C4-2B (cell line): ENCODE results near the gene ALDH18A1.

Experiments
- ZFX ChIP-seq: fragments of 450-650 bp; IDR thresholded peaks from 2 replicates; pipeline ENCODE4 v1.6.1; 2017
- TF ChIP-seq, protein P1 (sequence below): fragments of 450-650 bp; conservative IDR thresholded peaks from 2 replicates; pipeline ENCODE4 v1.5.1; 2017; ENCODE audit warnings: mild to moderate bottlenecking

DNA sequence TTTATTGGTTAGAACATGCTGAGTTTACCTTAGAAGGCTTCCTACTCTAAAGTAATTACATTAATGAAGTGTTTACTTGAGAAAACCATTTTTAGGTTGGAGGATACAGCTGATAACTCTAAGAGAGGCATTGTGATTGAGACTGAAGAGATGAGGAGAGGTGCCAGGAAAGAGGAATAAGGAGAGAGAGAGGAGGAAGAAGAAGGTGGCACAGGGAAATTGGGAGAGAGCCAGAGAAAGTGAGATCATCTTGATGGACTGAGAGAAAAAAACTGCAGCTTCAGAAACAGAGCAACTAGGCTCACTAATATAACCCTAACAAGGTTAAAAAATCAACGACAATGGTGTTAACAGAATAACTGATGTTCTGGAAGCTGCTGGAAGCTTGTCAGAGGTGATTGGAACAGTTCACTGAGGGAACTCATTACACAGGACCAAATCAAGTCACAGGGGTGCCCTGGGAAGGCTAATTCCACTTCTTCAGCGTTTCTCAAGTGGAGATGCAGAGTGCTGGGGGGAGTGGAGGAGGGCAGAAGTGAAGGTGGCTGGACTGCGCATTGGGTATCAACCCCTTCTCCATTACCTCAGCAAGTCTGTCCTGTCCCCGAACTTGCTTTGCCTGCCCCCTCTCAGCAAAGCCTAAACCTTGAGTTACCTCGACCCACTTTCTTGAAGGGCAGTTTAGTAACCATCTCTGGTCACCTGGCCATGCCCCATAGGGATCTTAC lies 88.4 kb downstream of the ALDH18A1 start:
- TF ChIP-seq, protein P1, sequence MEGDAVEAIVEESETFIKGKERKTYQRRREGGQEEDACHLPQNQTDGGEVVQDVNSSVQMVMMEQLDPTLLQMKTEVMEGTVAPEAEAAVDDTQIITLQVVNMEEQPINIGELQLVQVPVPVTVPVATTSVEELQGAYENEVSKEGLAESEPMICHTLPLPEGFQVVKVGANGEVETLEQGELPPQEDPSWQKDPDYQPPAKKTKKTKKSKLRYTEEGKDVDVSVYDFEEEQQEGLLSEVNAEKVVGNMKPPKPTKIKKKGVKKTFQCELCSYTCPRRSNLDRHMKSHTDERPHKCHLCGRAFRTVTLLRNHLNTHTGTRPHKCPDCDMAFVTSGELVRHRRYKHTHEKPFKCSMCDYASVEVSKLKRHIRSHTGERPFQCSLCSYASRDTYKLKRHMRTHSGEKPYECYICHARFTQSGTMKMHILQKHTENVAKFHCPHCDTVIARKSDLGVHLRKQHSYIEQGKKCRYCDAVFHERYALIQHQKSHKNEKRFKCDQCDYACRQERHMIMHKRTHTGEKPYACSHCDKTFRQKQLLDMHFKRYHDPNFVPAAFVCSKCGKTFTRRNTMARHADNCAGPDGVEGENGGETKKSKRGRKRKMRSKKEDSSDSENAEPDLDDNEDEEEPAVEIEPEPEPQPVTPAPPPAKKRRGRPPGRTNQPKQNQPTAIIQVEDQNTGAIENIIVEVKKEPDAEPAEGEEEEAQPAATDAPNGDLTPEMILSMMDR: no peak
- TF ChIP-seq ZFX: no peak
